H1 (cell line): ENCODE data around the gene PXMP4. TPM values are rescaled to one million over a fixed set of nuclear protein-coding genes. Genes with fewer than 3 reads are reported as not detected.

Experiments used
- RNF2 ChIP-seq: fragments of 200-900, 300-1000 bp; sonication (generic); IDR thresholded peaks from 2 replicates; pipeline ENCODE4 v1.7.1; 2016; ENCODE audit warnings: borderline replicate concordance, low read depth, mild to moderate bottlenecking, antibody characterized with exemption, low read length; ENCODE audit not compliant: poor library complexity, severe bottlenecking; ENCODE audit errors: missing control alignments
- TEAD4 ChIP-seq: IDR thresholded peaks from 2 replicates; pipeline ENCODE4 v1.6.1; 2012; ENCODE audit warnings: low read depth, low read length, inconsistent platforms, mixed read lengths
- polyA plus RNA-seq, 7 experiments: library from polyadenylated mRNA; depleted of rRNA in 3 of 7; stranded (reverse) in 5 of 7; unstranded in 2 of 7; fragments of >200 nt in 5 of 7; fragments of 200-250 nt in 2 of 7; gene quantifications; 1 replicate in 5 of 7; 2 replicates in 1 of 7; 4 replicates in 1 of 7; pipeline versions ENCODE4 v1.2.1 to v1.2.3, GENCODE V29; 2011 to 2013; ENCODE audit warnings: missing spikeins in 2 of 7, mixed read lengths in 2 of 7
- total RNA-seq: library from RNA; stranded (reverse); fragmentation: NEBNext Ultra II Directional; extraction: Animal tissue kit (Norgen Biotek cat#: 25700); gene quantifications from 2 replicates; pipeline ENCODE4 v1.2.1, GENCODE V29; 2021

The PXMP4 gene
- total and polyA plus RNA-seq, 2 of the 8 experiments (the other 6 are each of a cell fraction or from before 2014, with no cell fraction given) = 3.3 to 3.4 TPM

DNA sequence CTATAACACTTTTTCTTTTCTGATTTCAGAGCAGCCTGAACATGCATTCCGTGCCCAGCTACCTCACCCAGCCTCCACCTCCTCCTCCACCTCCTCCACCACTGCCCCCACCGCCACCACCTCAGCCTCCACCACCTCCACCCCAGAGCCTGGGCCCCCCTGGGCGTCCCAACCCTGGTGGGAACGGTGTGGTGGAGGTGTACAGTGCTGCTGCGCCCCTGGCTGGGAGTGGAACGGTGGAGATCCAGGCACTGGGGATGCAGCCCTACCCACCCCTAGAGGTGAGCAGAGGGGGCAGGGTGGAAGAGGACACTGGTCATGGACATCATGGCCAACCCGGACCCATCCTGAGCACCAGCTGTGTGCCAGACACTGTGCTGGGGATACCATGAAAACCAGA, 33.0 kb upstream of the PXMP4 start (continued):
- TF ChIP-seq RNF2 = no peak
- TF ChIP-seq TEAD4 = no peak
- TF ChIP-seq, all 59 proteins: peak for 0
